HG03280 (cell line): ENCODE data around the gene PTCD2.
"Not testable (repeated sequence)": the region's sequence is repeated elsewhere in the genome, so short reads cannot be mapped to it uniquely, and the experiment has no call there.

Experiments used
- ATAC-seq: cut with Tn5 transposase; IDR thresholded peaks from one replicate; pipeline ENCODE4 v1.9.1; 2021; ENCODE audit warnings: mild to moderate bottlenecking, moderate library complexity; ENCODE audit not compliant: unreplicated experiment

PTCD2 gene

GRCh38 chr5:72295539-72295938 lies 24.6 kb upstream of the PTCD2 start:
- no peak for ATAC-seq

- ATAC-seq, result no peak
Observed at GRCh38 chr5:72296256-72296655, 23.9 kb upstream of the PTCD2 start.

GRCh38 chr5:72298136-72298535 lies 22.0 kb upstream of the PTCD2 start:
- ATAC-seq, result peak; percentile 53

- ATAC-seq, result no peak
Observed at GRCh38 chr5:72298711-72299110, 21.5 kb upstream of the PTCD2 start.

GRCh38 chr5:72300590-72301339 lies 19.4 kb upstream of the PTCD2 start:
- ATAC-seq, result no peak

- peak; percentile 55 for ATAC-seq
Observed at GRCh38 chr5:72301557-72301956, 18.6 kb upstream of the PTCD2 start.

GRCh38 chr5:72302171-72302570 lies 18.0 kb upstream of the PTCD2 start:
- no peak for ATAC-seq

- ATAC-seq, result peak; percentile 17
Observed at GRCh38 chr5:72305194-72306142, 14.7 kb upstream of the PTCD2 start.

- ATAC-seq, result no peak
Observed at GRCh38 chr5:72307573-72307967, 12.6 kb upstream of the PTCD2 start.

GRCh38 chr5:72307968-72308852 lies 12.0 kb upstream of the PTCD2 start:
- peak; percentile 92 for ATAC-seq

GRCh38 chr5:72308853-72309191 lies 11.4 kb upstream of the PTCD2 start:
- ATAC-seq, result no peak

GRCh38 chr5:72313141-72313540 lies 7.0 kb upstream of the PTCD2 start:
- ATAC-seq, result no peak

GRCh38 chr5:72314571-72315172 lies 5.5 kb upstream of the PTCD2 start:
- ATAC-seq, result no peak

GRCh38 chr5:72319435-72319975 lies 668 bp upstream of the PTCD2 start:
- not testable (repeated sequence) for ATAC-seq

- ATAC-seq, result no peak
Observed at GRCh38 chr5:72324189-72324825, 4.1 kb downstream of the PTCD2 start.

GRCh38 chr5:72325566-72326305 lies 5.6 kb downstream of the PTCD2 start:
- no peak for ATAC-seq

GRCh38 chr5:72326306-72326649 lies 6.1 kb downstream of the PTCD2 start:
- ATAC-seq, result no peak

GRCh38 chr5:72328172-72328571 lies 8.0 kb downstream of the PTCD2 start:
- no peak for ATAC-seq

GRCh38 chr5:72330712-72331111 lies 10.5 kb downstream of the PTCD2 start:
- ATAC-seq, result no peak
